ENCODE measurements around the gene EPSTI1.

- TF ChIP-seq CTCF (conservative IDR thresholded peaks at IDR 0.05; ENCODE audit: low read depth, low read length) (no peak), EZH2 (IDR thresholded peaks at IDR 0.05; ENCODE audit: low read length, unreplicated experiment) (no peak)
Observed at GRCh38 chr13:42981317-42981716, 10.7 kb downstream of the EPSTI1 start.

Measured in PC-3 (cell line).